Uterus (tissue), 2 donors: ENCODE results near the gene DTX3.

ENCODE experiments used
- CTCF ChIP-seq, 4 experiments: fragments of 200-600 bp in 2 of 4; fragments of 450-650 bp in 2 of 4; sonication (generic) in 2 of 4; IDR thresholded peaks; one replicate each; pipeline ENCODE4 v1.5.1; 2016 to 2019; ENCODE audit warnings: antibody characterized with exemption in 4 of 4, mild to moderate bottlenecking in 2 of 4, moderate library complexity in 1 of 4
- POLR2A ChIP-seq, 2 donors: fragments of 450-650 bp; IDR thresholded peaks; one replicate each; pipeline ENCODE4 v1.6.1; 2016; ENCODE audit warnings: antibody characterized with exemption in 2 of 2, mild to moderate bottlenecking in 1 of 2, moderate library complexity in 1 of 2

- TF ChIP-seq CTCF (IDR thresholded peaks at IDR 0.05) (no peak), POLR2A (IDR thresholded peaks at IDR 0.05) (no peak)
Measured at GRCh38 chr12:57581802-57582201, 22.8 kb upstream of the DTX3 start.
